Stomach (tissue), 9 donors: Measurements from ENCODE around the gene LTBP4. TPM values are rescaled to one million over a fixed set of nuclear protein-coding genes. Genes with fewer than 3 reads are reported as not detected.
A peak's percentile ranks its signal among the peaks of the same experiment; 100 is the strongest.
"Not testable (repeated sequence)": the region's sequence is repeated elsewhere in the genome, so short reads cannot be mapped to it uniquely, and the experiment has no call there.

Experiments used
- DNase-seq, 2 donors: peaks; one replicate each; pipeline versions ENCODE4 v3.0.0 to v3.0.0-alpha.2; 2013 to 2019
- H3K27ac ChIP-seq, 5 donors: fragments of 200-600 bp in 4 of 5; sonication (generic) in 4 of 5; one replicate each; pipeline ENCODE4 v1.5.1; 2013 to 2019; ENCODE audit warnings: mild to moderate bottlenecking in 1 of 5, moderate library complexity in 1 of 5
- H3K27me3 ChIP-seq, 3 donors: fragments of 200-600 bp; sonication (generic); one replicate each; pipeline ENCODE4 v1.5.1; 2017 to 2019; ENCODE audit warnings: mixed run types in 1 of 3
- H3K36me3 ChIP-seq, 4 donors: fragments of 200-600 bp; sonication (generic); 1 replicate in 3 of 4; 2 replicates in 1 of 4; pipeline ENCODE4 v1.5.1; 2016 to 2019
- H3K4me1 ChIP-seq, 4 donors: fragments of 200-600 bp; sonication (generic); one replicate each; pipeline ENCODE4 v1.5.1; 2016 to 2019
- H3K4me3 ChIP-seq, 4 donors: fragments of 200-600 bp; sonication (generic) in 3 of 4; one replicate each; pipeline ENCODE4 v1.5.1; 2016 to 2019; ENCODE audit warnings: mild to moderate bottlenecking in 1 of 4
- H3K9me3 ChIP-seq, 4 donors: fragments of 200-600 bp; sonication (generic); one replicate each; pipeline ENCODE4 v1.5.1; 2016 to 2019
- CTCF ChIP-seq, 7 experiments: fragments of 450-650 bp in 4 of 7; fragments of 200-600 bp in 3 of 7; sonication (generic) in 3 of 7; IDR thresholded peaks; one replicate each; pipeline ENCODE4 v1.5.1; 2016 to 2019; ENCODE audit warnings: antibody characterized with exemption in 7 of 7, control low read depth in 2 of 7, mild to moderate bottlenecking in 1 of 7
- EP300 ChIP-seq: sonication (generic); formaldehyde crosslinking; IDR thresholded peaks from one replicate; pipeline ENCODE4 v1.6.1; 2017; ENCODE audit warnings: antibody characterized with exemption
- POLR2A ChIP-seq, 4 donors: fragments of 450-650 bp; IDR thresholded peaks; one replicate each; pipeline ENCODE4 v1.6.1; 2016; ENCODE audit warnings: antibody characterized with exemption in 4 of 4, control low read depth in 2 of 4, mild to moderate bottlenecking in 1 of 4, moderate library complexity in 1 of 4
- POLR2AphosphoS5 ChIP-seq, 3 donors: sonication (generic); formaldehyde crosslinking; IDR thresholded peaks; one replicate each; pipeline ENCODE4 v1.6.1; 2016; ENCODE audit warnings: antibody characterized with exemption in 3 of 3
- WGBS, 5 donors: extraction: QIAGEN DNeasy Blood & Tissue Kit in 3 of 5; methylation state at CpG; one replicate each; pipeline versions ENCODE4 v1.1.5 to v1.1.7; 2013 to 2018; 5-methylcytosine and 5-hydroxymethylcytosine counted together
- intact Hi-C: fragments of 100-400 bp; cut with DNase I; formaldehyde crosslinking; loops from one replicate; pipeline ENCODE4 v1.15.1; 2023; ENCODE audit warnings: low total_unique reads
- polyA plus RNA-seq, 3 donors: library from polyadenylated mRNA; stranded (reverse); fragments of 200-250 nt; gene quantifications; one replicate each; pipeline ENCODE4 v1.2.3, GENCODE V29; 2013
- total RNA-seq, 5 donors: library from RNA; depleted of rRNA; stranded (reverse); fragments of >200 nt; gene quantifications; one replicate each; pipeline versions ENCODE4 v1.1.0 to v1.2.3, GENCODE V29; 2014 to 2016
- donor health status: healthy with polysubstance abuse.
- donor health status: Bipolar disorder and iron deficiency.
- donor health status: healthy.

LTBP4 gene
- total and polyA plus RNA-seq, 8 donors, result 66.1 to 1,027 (median 139) TPM

- Histone ChIP-seq H3K4me3 (no peak overlapping the region), H3K36me3 (peaks cover 5 to 51% (median 43%) of the 10 kb centered on the region in 4 donors), H3K27ac (no peak overlapping the region), H3K4me1 (peaks cover 0 to 4% (median 0%) of the 10 kb centered on the region in 4 donors), H3K27me3 (peaks cover 0 to 14% (median 0%) of the 10 kb centered on the region in 3 donors), H3K9me3 (no peaks in the 10 kb centered on the region)
- intact Hi-C loops, result loop anchor here (5.0 kb wide), 1 partner anchor 63 kb away; no protein-coding TSS in a partner anchor
- WGBS, 5 donors, result 82 to 90% (median 85%) methylated on average over 22 of the region's 22 CpGs
- DNase-seq, result no peak
- TF ChIP-seq CTCF (IDR thresholded peaks at IDR 0.05) (no peak), POLR2AphosphoS5 (IDR thresholded peaks at IDR 0.05) (no peak), POLR2A (IDR thresholded peaks at IDR 0.05) (no peak), EP300 (no peak)
These were observed 10.5 kb upstream of the LTBP4 start for GRCh38 chr19:40590464-40591265.

GRCh38 chr19:40591724-40592123, 9.4 kb upstream of the LTBP4 start:
- intact Hi-C loops, result loop anchor here (5.0 kb wide), 1 partner anchor 64 kb away; no protein-coding TSS in a partner anchor
- not testable (repeated sequence) for DNase-seq, H3K9me3 ChIP-seq, H3K27ac ChIP-seq, H3K4me3 ChIP-seq, H3K4me1 ChIP-seq
- H3K36me3 ChIP-seq, result peaks cover 5 to 41% (median 33%) of the 10 kb centered on the region in 4 donors
- 86 to 98% (median 95%) methylated on average over 4 of the region's 4 CpGs for WGBS, 5 donors
- peaks cover 0 to 22% (median 6%) of the 10 kb centered on the region in 3 donors for H3K27me3 ChIP-seq

GRCh38 chr19:40592170-40592569, 9.0 kb upstream of the LTBP4 start:
- Histone ChIP-seq H3K9me3 (no peaks in the 10 kb centered on the region), H3K27ac (no peak overlapping the region), H3K4me3 (no peak overlapping the region), H3K27me3 (peaks cover 0 to 26% (median 10%) of the 10 kb centered on the region in 3 donors), H3K4me1 (peaks cover 7 to 11% (median 8%) of the 10 kb centered on the region in 4 donors), H3K36me3 (peaks cover 5 to 36% (median 29%) of the 10 kb centered on the region in 4 donors)
- TF ChIP-seq POLR2A (IDR thresholded peaks at IDR 0.05) (no peak), EP300 (no peak), CTCF (IDR thresholded peaks at IDR 0.05) (no peak), POLR2AphosphoS5 (IDR thresholded peaks at IDR 0.05) (no peak)
- WGBS, 5 donors, result 88 to 93% (median 89%) methylated on average over 4 of the region's 4 CpGs
- intact Hi-C loops, result loop anchor here (5.0 kb wide), 1 partner anchor 65 kb away; no protein-coding TSS in a partner anchor
- peak in 1 of 2 donors; percentile 59 for DNase-seq

- 24 to 35% (median 28%) methylated on average over 8 of the region's 8 CpGs for WGBS, 5 donors
- H3K4me3 ChIP-seq, result no peak overlapping the region
- peaks cover 17 to 30% (median 28%) of the 10 kb centered on the region in 4 donors for H3K4me1 ChIP-seq
- TF ChIP-seq POLR2AphosphoS5 (IDR thresholded peaks at IDR 0.05) (no peak), EP300 (no peak), CTCF (IDR thresholded peaks at IDR 0.05) (no peak), POLR2A (IDR thresholded peaks at IDR 0.05) (no peak)
- no peaks in the 10 kb centered on the region for H3K9me3 ChIP-seq
- H3K36me3 ChIP-seq, result peaks cover 0 to 17% (median 9%) of the 10 kb centered on the region in 4 donors
- H3K27ac ChIP-seq, result no peak overlapping the region
- intact Hi-C loops, result loop anchor here (5.0 kb wide), 1 partner anchor 67 kb away; no protein-coding TSS in a partner anchor
- DNase-seq, result peak in 1 of 2 donors; percentile 34
- H3K27me3 ChIP-seq, result peaks cover 3 to 47% (median 23%) of the 10 kb centered on the region in 3 donors
These were observed 6.9 kb upstream of the LTBP4 start for GRCh38 chr19:40594255-40594654.
